GM23248 (cell line): ENCODE results near the gene LDLRAD3.

Experiments
- EZH2 ChIP-seq: fragments of 200-600 bp; sonication (generic); IDR thresholded peaks from 2 replicates; pipeline ENCODE4 v1.6.1; 2018; ENCODE audit warnings: antibody characterized with exemption, mild to moderate bottlenecking; ENCODE audit not compliant: insufficient read depth, poor library complexity, severe bottlenecking
- EZH2phosphoT487 ChIP-seq: fragments of 200-600 bp; sonication (generic); IDR thresholded peaks from 2 replicates; pipeline ENCODE4 v1.6.1; 2018; ENCODE audit warnings: antibody characterized with exemption, moderate library complexity, mild to moderate bottlenecking, low read depth; ENCODE audit not compliant: insufficient read depth

- TF ChIP-seq EZH2 (no peak), EZH2phosphoT487 (no peak)
Observed at GRCh38 chr11:36278531-36279282, 334.8 kb downstream of the LDLRAD3 start.
